CD4-positive, CD25-positive, alpha-beta regulatory T cell (primary cell): ENCODE measurements around the gene PLEKHA8. TPM values are rescaled to one million over a fixed set of nuclear protein-coding genes. Genes with fewer than 3 reads are reported as not detected.
A peak's percentile ranks its signal among the peaks of the same experiment; 100 is the strongest.

ENCODE experiments used
- ATAC-seq, 2 donors: fragments of 150-1000 bp; cut with Tn5 transposase; one replicate each; pipeline ENCODE4 v1.10.0; 2021; ENCODE audit warnings: low read depth in 2 of 2, moderate number of reproducible peaks in 2 of 2, moderate library complexity in 1 of 2
- DNase-seq, 3 donors: peaks; one replicate each; pipeline versions ENCODE4 v3.0.0 to v3.0.0-alpha.2; 2012 to 2022; ENCODE audit warnings: mixed read lengths in 1 of 3
- H3K27ac ChIP-seq: one replicate; pipeline ENCODE4 v1.7.0; 2013; ENCODE audit warnings: mild to moderate bottlenecking, low read length; ENCODE audit not compliant: insufficient read depth, poor library complexity, severe bottlenecking
- H3K27me3 ChIP-seq: one replicate; pipeline ENCODE4 v1.7.0; 2013; ENCODE audit warnings: low read length; ENCODE audit not compliant: control insufficient read depth, insufficient read depth
- H3K36me3 ChIP-seq: one replicate; pipeline ENCODE4 v1.7.0; 2013; ENCODE audit warnings: mild to moderate bottlenecking, low read length, moderate library complexity; ENCODE audit not compliant: control insufficient read depth, insufficient read depth
- H3K4me1 ChIP-seq: 2 replicates; pipeline ENCODE4 v1.7.0; 2013; ENCODE audit warnings: mild to moderate bottlenecking, low read length; ENCODE audit not compliant: insufficient read depth, control insufficient read depth, poor library complexity, severe bottlenecking
- H3K4me3 ChIP-seq: one replicate; pipeline ENCODE4 v1.7.0; 2013; ENCODE audit warnings: low read depth, mild to moderate bottlenecking, low read length, moderate library complexity
- H3K9me3 ChIP-seq, 2 experiments: 1 replicate in 1 of 2; 2 replicates in 1 of 2; pipeline ENCODE4 v1.7.0; 2013; ENCODE audit warnings: low read length in 2 of 2, mild to moderate bottlenecking in 1 of 2, moderate library complexity in 1 of 2; ENCODE audit not compliant: control insufficient read depth in 2 of 2
- H3K27ac Mint-ChIP-seq, 3 donors: one replicate each; pipeline ENCODE4 v1.8.0; 2020 to 2022; ENCODE audit warnings: mild to moderate bottlenecking in 3 of 3, mixed read lengths in 3 of 3, moderate library complexity in 2 of 3
- H3K27me3 Mint-ChIP-seq: one replicate; pipeline ENCODE4 v1.8.0; 2022; ENCODE audit warnings: mild to moderate bottlenecking, mixed read lengths
- H3K36me3 Mint-ChIP-seq: one replicate; pipeline ENCODE4 v1.8.0; 2020; ENCODE audit warnings: mixed read lengths
- H3K4me1 Mint-ChIP-seq, 4 donors: one replicate each; pipeline ENCODE4 v1.8.0; 2020 to 2022; ENCODE audit warnings: mixed read lengths in 4 of 4, mild to moderate bottlenecking in 1 of 4
- H3K4me3 Mint-ChIP-seq, 4 donors: one replicate each; pipeline ENCODE4 v1.8.0; 2020 to 2022; ENCODE audit warnings: mild to moderate bottlenecking in 4 of 4, mixed read lengths in 4 of 4, moderate library complexity in 3 of 4
- H3K9me3 Mint-ChIP-seq, 7 donors: one replicate each; pipeline ENCODE4 v1.8.0; 2020 to 2022; ENCODE audit warnings: mixed read lengths in 7 of 7, mild to moderate bottlenecking in 3 of 7, moderate library complexity in 2 of 7
- polyA plus RNA-seq, 4 donors: library from polyadenylated mRNA; unstranded; fragments of 300-500 nt; fragmentation: Illumina TruSeq; gene quantifications; one replicate each; pipeline ENCODE4 v1.2.3, GENCODE V29; 2021
- total RNA-seq: library from RNA; stranded (reverse); gene quantifications from one replicate; pipeline ENCODE4 v1.2.3, GENCODE V29; 2022

The PLEKHA8 gene
- total and polyA plus RNA-seq, 5 donors from 2014 or later, result 3.1 to 15.2 (median 8.0) TPM

DNA sequence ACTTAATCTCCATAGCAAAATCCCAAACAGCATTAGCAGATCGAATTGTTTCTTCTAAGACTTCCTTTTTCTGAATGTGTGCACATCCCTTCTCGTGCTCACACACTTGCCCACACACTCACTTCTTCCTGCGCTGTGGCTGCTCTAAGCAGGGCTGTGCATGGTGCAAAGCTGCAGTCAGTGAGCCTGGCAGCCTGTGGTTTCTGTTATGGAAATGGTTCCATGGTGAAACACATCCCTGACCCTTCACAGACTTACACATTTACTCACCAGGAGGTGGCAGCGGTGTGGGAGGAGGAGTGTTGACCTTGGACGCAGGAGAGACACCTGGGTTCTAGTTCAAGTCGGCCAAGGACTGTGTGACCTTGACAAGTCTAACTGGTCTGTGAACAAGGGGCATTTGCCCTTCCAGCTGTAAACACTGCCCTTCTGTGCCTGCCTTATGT lies 131.5 kb downstream of the PLEKHA8 start:
- H3K36me3 ChIP-seq, result no peaks in the 10 kb centered on the region
- H3K27me3 ChIP-seq, result no peaks in the 10 kb centered on the region
- H3K4me1 ChIP-seq, result peaks cover 23% of the 10 kb centered on the region
- Mint-ChIP-seq H3K27me3 (no peaks in the 10 kb centered on the region), H3K4me3 (no peak overlapping the region), H3K36me3 (peaks cover 3% of the 10 kb centered on the region), H3K9me3 (peaks cover 0 to 1% (median 0%) of the 10 kb centered on the region in 7 donors), H3K4me1 (peaks cover 15 to 72% (median 36%) of the 10 kb centered on the region in 4 donors), H3K27ac (peak overlapping the region; percentile 2 to 35 (median 28))
- DNase-seq (peak in 1 of 3 donors; percentile 32), ATAC-seq (peak in 1 of 2 donors; percentile 29)
- no peak overlapping the region for H3K27ac ChIP-seq
- no peaks in the 10 kb centered on the region for H3K9me3 ChIP-seq
- H3K4me3 ChIP-seq, result no peak overlapping the region

DNA sequence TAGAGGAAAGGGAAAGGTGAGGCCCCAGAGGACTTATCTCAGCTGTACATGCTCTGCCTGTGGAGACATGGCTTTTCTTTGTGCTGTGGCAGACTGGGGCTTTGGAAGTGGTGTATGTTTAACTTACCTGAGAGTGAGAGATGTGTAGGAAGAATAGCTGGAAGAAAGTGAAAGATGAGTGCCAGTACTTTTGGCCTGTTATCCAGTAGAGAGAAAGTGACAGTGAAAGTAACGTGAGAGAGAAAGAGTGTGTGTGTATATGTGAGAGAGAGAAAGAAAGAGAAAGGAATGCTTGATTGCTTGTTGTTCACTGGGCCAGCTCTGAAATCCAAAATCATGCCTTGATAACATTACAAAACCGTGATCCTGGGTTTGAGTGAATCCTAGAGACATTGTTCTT lies 132.1 kb downstream of the PLEKHA8 start:
- ATAC-seq, result no peak
- H3K36me3 ChIP-seq, result no peaks in the 10 kb centered on the region
- H3K4me1 ChIP-seq, result peaks cover 23% of the 10 kb centered on the region
- no peak overlapping the region for H3K4me3 ChIP-seq
- DNase-seq, result no peak
- peaks cover 3% of the 10 kb centered on the region for H3K36me3 Mint-ChIP-seq
- peak overlapping the region; percentile 0 to 35 (median 2) for H3K27ac Mint-ChIP-seq
- peaks cover 0 to 1% (median 0%) of the 10 kb centered on the region in 7 donors for H3K9me3 Mint-ChIP-seq
- H3K27me3 ChIP-seq, result no peaks in the 10 kb centered on the region
- no peaks in the 10 kb centered on the region for H3K27me3 Mint-ChIP-seq
- H3K9me3 ChIP-seq, result no peaks in the 10 kb centered on the region
- no peak overlapping the region for H3K27ac ChIP-seq
- peak overlapping the region in 1 of 4 donors; percentile 52 for H3K4me3 Mint-ChIP-seq
- peaks cover 15 to 72% (median 36%) of the 10 kb centered on the region in 4 donors for H3K4me1 Mint-ChIP-seq

DNA sequence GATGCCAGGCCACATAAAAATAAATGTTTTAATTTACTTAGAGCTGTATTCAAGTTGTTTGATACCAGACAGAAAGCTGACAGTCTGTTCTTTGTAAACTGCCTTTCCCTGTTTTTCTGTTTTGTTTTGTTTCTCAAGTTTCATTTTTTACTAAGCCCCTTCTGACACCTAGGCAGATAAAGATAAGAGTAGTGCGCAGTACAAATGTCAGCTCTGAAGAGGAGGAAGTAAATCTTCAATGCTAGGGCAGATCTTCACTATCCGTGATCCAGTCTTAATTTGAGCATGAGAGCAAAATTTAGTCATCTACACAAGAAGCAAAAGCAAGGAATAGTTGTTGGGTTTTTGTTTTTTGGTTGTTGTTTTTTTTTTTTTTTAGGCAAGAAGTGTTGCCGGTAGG lies 133.9 kb downstream of the PLEKHA8 start:
- no peaks in the 10 kb centered on the region for H3K27me3 Mint-ChIP-seq
- no peaks in the 10 kb centered on the region for H3K9me3 Mint-ChIP-seq
- Histone ChIP-seq H3K9me3 (no peaks in the 10 kb centered on the region), H3K4me3 (peak overlapping the region; percentile 67), H3K4me1 (peaks cover 19% of the 10 kb centered on the region), H3K27me3 (no peaks in the 10 kb centered on the region), H3K27ac (no peak overlapping the region), H3K36me3 (no peaks in the 10 kb centered on the region)
- peak overlapping the region; percentile 80 to 91 (median 87) for H3K27ac Mint-ChIP-seq
- DNase-seq (peak in 1 of 3 donors; percentile 21), ATAC-seq (no peak)
- H3K4me1 Mint-ChIP-seq, result peaks cover 15 to 61% (median 32%) of the 10 kb centered on the region in 4 donors
- H3K4me3 Mint-ChIP-seq, result peak overlapping the region; percentile 60 to 89 (median 80)
- H3K36me3 Mint-ChIP-seq, result peaks cover 6% of the 10 kb centered on the region

DNA sequence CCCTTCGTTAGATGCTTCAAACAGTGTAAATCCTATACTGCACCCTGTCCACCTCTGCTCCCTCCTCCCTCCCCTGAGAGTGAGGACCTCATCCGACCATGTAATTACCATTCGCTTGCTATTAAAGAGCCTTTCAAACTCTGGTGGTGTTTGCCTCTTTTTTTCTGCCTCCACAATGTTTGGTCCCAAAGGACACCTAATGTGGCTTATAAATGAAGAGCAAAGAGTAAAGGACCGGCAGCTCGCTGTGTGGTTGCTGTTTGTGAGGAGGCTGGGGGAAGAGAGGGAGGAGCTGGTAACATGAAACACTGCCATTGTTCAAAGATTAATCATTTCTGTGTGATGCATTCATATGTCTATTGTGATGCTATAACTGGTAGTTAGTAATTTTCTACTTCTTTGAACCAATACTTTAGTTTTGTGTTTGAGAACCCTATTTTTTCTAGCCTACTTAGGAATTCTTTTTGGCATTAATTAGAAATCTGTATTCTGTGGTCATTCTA lies 134.5 kb downstream of the PLEKHA8 start:
- H3K27me3 ChIP-seq, result no peaks in the 10 kb centered on the region
- Mint-ChIP-seq H3K27me3 (no peaks in the 10 kb centered on the region), H3K27ac (peak overlapping the region; percentile 80 to 91 (median 87)), H3K4me1 (peaks cover 15 to 56% (median 31%) of the 10 kb centered on the region in 4 donors), H3K4me3 (peak overlapping the region; percentile 60 to 89 (median 80)), H3K9me3 (no peaks in the 10 kb centered on the region), H3K36me3 (peaks cover 6% of the 10 kb centered on the region)
- DNase-seq (peak in 2 of 3 donors; percentile 29 to 47), ATAC-seq (peak; percentile 63)
- peak overlapping the region; percentile 27 for H3K27ac ChIP-seq
- H3K9me3 ChIP-seq, result no peaks in the 10 kb centered on the region
- peak overlapping the region; percentile 67 for H3K4me3 ChIP-seq
- H3K36me3 ChIP-seq, result no peaks in the 10 kb centered on the region
- peaks cover 16% of the 10 kb centered on the region for H3K4me1 ChIP-seq

DNA sequence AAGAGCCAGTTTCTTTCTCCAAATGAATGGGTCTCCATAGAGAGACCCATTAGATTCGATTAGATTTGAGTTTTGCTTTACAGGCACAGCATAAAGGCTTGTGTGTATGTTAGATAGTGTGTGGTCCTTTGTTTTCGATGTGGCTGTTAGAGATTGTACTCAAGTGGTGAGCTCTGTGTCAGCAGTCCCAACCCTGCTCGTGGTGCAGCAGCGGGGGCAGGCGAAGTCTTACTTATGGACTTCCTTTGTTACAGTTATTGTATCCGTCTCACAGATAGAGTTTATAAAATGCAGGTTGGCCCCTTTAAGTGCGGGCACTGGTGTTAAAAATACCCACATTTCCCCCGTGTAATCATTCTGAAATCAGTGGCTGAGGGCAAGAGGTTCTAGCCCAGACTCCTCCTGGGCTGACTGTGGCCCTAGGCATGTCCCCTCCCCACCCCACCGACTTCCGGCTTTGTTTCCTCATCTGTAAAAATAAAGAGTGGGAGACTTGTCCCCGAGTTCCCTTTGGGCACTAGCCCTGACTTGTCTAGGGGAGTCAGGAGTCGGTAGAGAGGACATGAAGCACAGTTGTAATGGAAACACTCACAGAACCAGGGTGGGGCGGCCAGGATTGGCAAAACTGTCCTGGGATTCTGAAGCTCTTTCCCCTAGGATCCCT lies 135.2 kb downstream of the PLEKHA8 start:
- H3K27ac ChIP-seq, result peak overlapping the region; percentile 27

DNA sequence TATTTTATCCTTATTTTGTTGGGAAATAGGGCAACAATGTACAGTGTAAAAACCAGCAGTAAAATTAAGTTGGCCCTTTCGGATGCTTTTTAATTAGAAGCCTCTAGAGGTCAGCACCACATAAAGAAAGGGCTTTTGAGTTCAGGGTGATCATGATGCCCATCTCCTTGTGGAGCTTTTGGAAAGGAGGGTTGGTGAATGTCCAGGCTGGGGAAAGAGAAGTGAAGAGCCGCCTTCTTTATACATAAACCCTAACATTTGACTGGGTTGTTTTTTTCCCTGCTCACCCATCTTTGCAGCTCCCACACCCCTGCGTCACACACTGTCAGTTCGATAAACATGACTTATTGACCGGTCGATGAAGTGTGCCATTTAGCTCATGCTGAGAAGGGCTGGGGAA lies 136.4 kb downstream of the PLEKHA8 start:
- Histone ChIP-seq H3K4me1 (peaks cover 16% of the 10 kb centered on the region), H3K27ac (no peak overlapping the region), H3K9me3 (no peaks in the 10 kb centered on the region), H3K4me3 (no peak overlapping the region), H3K27me3 (no peaks in the 10 kb centered on the region), H3K36me3 (no peaks in the 10 kb centered on the region)
- H3K4me1 Mint-ChIP-seq, result peaks cover 11 to 44% (median 31%) of the 10 kb centered on the region in 4 donors
- H3K27ac Mint-ChIP-seq, result peak overlapping the region in 2 of 3 donors; percentile 21 to 44
- peaks cover 6% of the 10 kb centered on the region for H3K36me3 Mint-ChIP-seq
- DNase-seq (peak in 2 of 3 donors; percentile 30 to 51), ATAC-seq (no peak)
- H3K9me3 Mint-ChIP-seq, result no peaks in the 10 kb centered on the region
- H3K27me3 Mint-ChIP-seq, result no peaks in the 10 kb centered on the region
- H3K4me3 Mint-ChIP-seq, result peak overlapping the region in 1 of 4 donors; percentile 2

More for the DNA sequence above, 135.2 kb downstream of the PLEKHA8 start:
- Mint-ChIP-seq H3K4me3 (peak overlapping the region; percentile 16 to 89 (median 68)), H3K27me3 (no peaks in the 10 kb centered on the region), H3K9me3 (no peaks in the 10 kb centered on the region), H3K4me1 (peaks cover 15 to 54% (median 31%) of the 10 kb centered on the region in 4 donors), H3K27ac (peak overlapping the region; percentile 80 to 91 (median 87)), H3K36me3 (peaks cover 6% of the 10 kb centered on the region)
- Histone ChIP-seq H3K36me3 (no peaks in the 10 kb centered on the region), H3K4me1 (peaks cover 16% of the 10 kb centered on the region), H3K27me3 (no peaks in the 10 kb centered on the region), H3K4me3 (peak overlapping the region; percentile 67), H3K9me3 (no peaks in the 10 kb centered on the region)
- DNase-seq, result peak in 2 of 3 donors; percentile 22 to 64
- ATAC-seq, result peak in 1 of 2 donors; percentile 26

DNA sequence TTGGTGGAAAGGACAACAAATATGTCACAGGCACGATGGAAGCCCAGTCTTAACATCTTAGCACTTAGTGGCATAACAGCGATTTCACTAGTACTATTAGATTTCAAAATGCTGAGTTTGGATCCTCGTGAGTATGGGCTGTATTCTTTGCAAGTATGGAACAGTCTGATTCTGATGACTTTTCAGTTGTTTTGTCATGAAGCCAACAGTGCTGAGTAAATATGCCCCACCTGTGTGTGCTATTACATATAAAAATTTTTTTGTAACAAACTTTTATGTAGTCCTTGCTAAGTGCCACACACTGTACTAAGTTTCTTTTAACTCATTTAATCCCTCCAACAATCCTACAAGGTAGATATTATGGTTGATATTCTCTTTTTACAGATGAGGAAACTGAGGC lies 137.4 kb downstream of the PLEKHA8 start:
- Mint-ChIP-seq H3K36me3 (peaks cover 3% of the 10 kb centered on the region), H3K4me1 (peaks cover 9 to 35% (median 25%) of the 10 kb centered on the region in 4 donors), H3K9me3 (no peaks in the 10 kb centered on the region), H3K27ac (no peak overlapping the region), H3K27me3 (no peaks in the 10 kb centered on the region), H3K4me3 (no peak overlapping the region)
- Histone ChIP-seq H3K27me3 (no peaks in the 10 kb centered on the region), H3K9me3 (no peaks in the 10 kb centered on the region), H3K4me3 (no peak overlapping the region), H3K36me3 (no peaks in the 10 kb centered on the region), H3K4me1 (peaks cover 16% of the 10 kb centered on the region), H3K27ac (no peak overlapping the region)
- DNase-seq, result no peak
- ATAC-seq, result no peak
